H1 (cell line): Measurements from ENCODE around the gene COL6A1. TPM values are rescaled to one million over a fixed set of nuclear protein-coding genes. Genes with fewer than 3 reads are reported as not detected.

Experiments used
- CTCF ChIA-PET: fragments of 300-600 bp; sonication (Branson Sonifier 250); formaldehyde crosslinking; loops from one replicate; lab custom pipeline; 2021; ENCODE audit not compliant: partially characterized antibody; lab: Charles Lee
- POLR2A ChIA-PET: fragments of 300-600 bp; sonication (Branson Sonifier 250); formaldehyde crosslinking; loops from one replicate; lab custom pipeline; 2021; ENCODE audit warnings: inconsistent platforms; ENCODE audit not compliant: partially characterized antibody; lab: Charles Lee
- DNase-seq, 2 experiments: peaks; one replicate each; pipeline versions ENCODE4 v3.0.0 to v3.0.0-alpha.2; 2010 to 2022; ENCODE audit warnings: low spot score in 2 of 2, low read depth in 1 of 2, mixed read lengths in 1 of 2
- FAIRE-seq: peaks from 2 replicates; lab custom pipeline; 2011; peaks lifted over from hg19 to GRCh38; lab: Jason Lieb, UNC
- H2AFZ ChIP-seq: 2 replicates; pipeline ENCODE4 v1.8.1; 2012; ENCODE audit warnings: low read length, inconsistent platforms
- H2AK5ac ChIP-seq: 2 replicates; pipeline ENCODE4 v1.6.1; 2013; ENCODE audit warnings: low read depth, low read length
- H2BK120ac ChIP-seq: replicated peaks from 2 replicates; pipeline ENCODE3; 2013; ENCODE audit warnings: low read depth, low read length, inconsistent platforms
- H2BK12ac ChIP-seq: 2 replicates; pipeline ENCODE4 v1.6.1; 2013; ENCODE audit warnings: low read depth, low read length
- H2BK15ac ChIP-seq: 2 replicates; pipeline ENCODE4 v1.6.1; 2013; ENCODE audit warnings: low read length
- H2BK20ac ChIP-seq: 2 replicates; pipeline ENCODE4 v1.6.1; 2013; ENCODE audit warnings: low read length
- H2BK5ac ChIP-seq: 2 replicates; pipeline ENCODE4 v1.6.1; 2013; ENCODE audit warnings: low read depth, low read length
- H3K14ac ChIP-seq: 2 replicates; pipeline ENCODE4 v1.6.1; 2013; ENCODE audit warnings: inconsistent platforms; ENCODE audit not compliant: insufficient read length
- H3K18ac ChIP-seq: 2 replicates; pipeline ENCODE4 v1.6.1; 2013; ENCODE audit warnings: low read length; ENCODE audit errors: extremely low read depth
- H3K23ac ChIP-seq: 2 replicates; pipeline ENCODE4 v1.6.1; 2013; ENCODE audit warnings: inconsistent platforms; ENCODE audit not compliant: insufficient read length
- H3K23me2 ChIP-seq: 2 replicates; pipeline ENCODE4 v1.6.1; 2013; ENCODE audit warnings: low read depth, low read length
- H3K27ac ChIP-seq: 2 replicates; pipeline ENCODE4 v1.6.1; 2011; ENCODE audit warnings: low read depth, low read length, inconsistent platforms
- H3K27me3 ChIP-seq, 4 experiments: replicated peaks in 1 of 4; 1 replicate in 1 of 4; 2 replicates in 3 of 4; pipeline versions ENCODE4 v1.6.1 to v1.8.1; 2011 to 2013; ENCODE audit warnings: low read length in 3 of 4, mild to moderate bottlenecking in 3 of 4, inconsistent platforms in 2 of 4, mixed read lengths in 2 of 4, moderate library complexity in 1 of 4; ENCODE audit not compliant: control insufficient read depth in 3 of 4, insufficient read depth in 3 of 4; ENCODE audit errors: extremely low read depth in 1 of 4
- H3K36me3 ChIP-seq, 4 experiments: 2 replicates each; pipeline versions ENCODE4 v1.6.1 to v1.8.1; 2011 to 2013; ENCODE audit warnings: mild to moderate bottlenecking in 4 of 4, low read length in 3 of 4, moderate library complexity in 2 of 4, control low read depth in 1 of 4, inconsistent platforms in 1 of 4; ENCODE audit not compliant: insufficient read depth in 4 of 4, control insufficient read depth in 2 of 4
- H3K4ac ChIP-seq: replicated peaks from 2 replicates; pipeline ENCODE3; 2013; ENCODE audit warnings: low read length, low read depth, mixed read lengths, inconsistent platforms; ENCODE audit not compliant: insufficient read length
- H3K4me1 ChIP-seq, 4 experiments: replicated peaks in 1 of 4; 1 replicate in 1 of 4; 2 replicates in 3 of 4; pipeline versions ENCODE4 v1.6.1 to v1.8.1; 2011 to 2013; ENCODE audit warnings: low read length in 3 of 4, inconsistent platforms in 2 of 4, mixed read lengths in 1 of 4; ENCODE audit not compliant: insufficient read depth in 4 of 4, control insufficient read depth in 3 of 4
- H3K4me2 ChIP-seq, 2 experiments: 2 replicates each; pipeline versions ENCODE4 v1.6.1 to v1.8.1; 2011 to 2013; ENCODE audit warnings: low read depth in 2 of 2, low read length in 2 of 2, control low read depth in 1 of 2, inconsistent platforms in 1 of 2, mild to moderate bottlenecking in 1 of 2; ENCODE audit not compliant: insufficient read depth in 1 of 2
- H3K4me3 ChIP-seq, 4 experiments: fragments of 200-600, 300-600 bp in 1 of 4; sonication (generic), shearing (Covaris generic), sonication (Bioruptor Twin) in 1 of 4; 2 replicates each; pipeline versions ENCODE4 v1.5.1 to v1.8.1; 2011 to 2016; ENCODE audit warnings: low read length in 4 of 4, low read depth in 3 of 4, control low read depth in 2 of 4, inconsistent platforms in 2 of 4, mild to moderate bottlenecking in 2 of 4, mixed read lengths in 1 of 4, moderate library complexity in 1 of 4; ENCODE audit not compliant: insufficient read depth in 2 of 4; ENCODE audit errors: extremely low read depth in 1 of 4
- H3K56ac ChIP-seq: replicated peaks from 2 replicates; pipeline ENCODE3; 2013; ENCODE audit warnings: low read depth, mild to moderate bottlenecking, mixed read lengths, low read length, inconsistent platforms; ENCODE audit not compliant: insufficient read length
- H3K79me1 ChIP-seq: 2 replicates; pipeline ENCODE4 v1.6.1; 2013; ENCODE audit warnings: low read depth, low read length, control low read depth
- H3K79me2 ChIP-seq, 2 experiments: 2 replicates each; pipeline versions ENCODE4 v1.6.1 to v1.8.1; 2012 to 2013; ENCODE audit warnings: low read length in 2 of 2, mild to moderate bottlenecking in 2 of 2, inconsistent platforms in 1 of 2; ENCODE audit not compliant: insufficient read depth in 2 of 2, control insufficient read depth in 1 of 2
- H3K9ac ChIP-seq, 4 experiments: replicated peaks in 1 of 4; 1 replicate in 1 of 4; 2 replicates in 3 of 4; pipeline versions ENCODE4 v1.6.1 to v1.8.1; 2011 to 2013; ENCODE audit warnings: low read depth in 3 of 4, low read length in 3 of 4, control low read depth in 2 of 4, mild to moderate bottlenecking in 2 of 4, moderate library complexity in 2 of 4, inconsistent platforms in 1 of 4; ENCODE audit errors: extremely low read depth in 1 of 4
- H3K9me3 ChIP-seq, 2 experiments: 2 replicates each; pipeline versions ENCODE4 v1.6.1 to v1.8.1; 2012 to 2013; ENCODE audit warnings: mild to moderate bottlenecking in 2 of 2, moderate library complexity in 2 of 2, control low read depth in 1 of 2, inconsistent platforms in 1 of 2, low read depth in 1 of 2, low read length in 1 of 2, mixed read lengths in 1 of 2; ENCODE audit not compliant: insufficient read depth in 2 of 2
- H4K20me1 ChIP-seq, 2 experiments: replicated peaks in 1 of 2; 2 replicates each; pipeline versions ENCODE3 to v1.8.1; 2011 to 2013; ENCODE audit warnings: inconsistent platforms in 2 of 2, low read length in 2 of 2, mild to moderate bottlenecking in 1 of 2; ENCODE audit not compliant: insufficient read depth in 2 of 2, control insufficient read depth in 1 of 2
- H4K5ac ChIP-seq: 2 replicates; pipeline ENCODE4 v1.6.1; 2013; ENCODE audit warnings: low read length, low read depth, mixed read lengths, inconsistent platforms; ENCODE audit not compliant: insufficient read length
- H4K8ac ChIP-seq: 2 replicates; pipeline ENCODE4 v1.8.0; 2013; ENCODE audit warnings: mild to moderate bottlenecking, moderate library complexity, low read length, inconsistent platforms; ENCODE audit not compliant: insufficient read depth; ENCODE audit errors: extremely low read depth
- H4K91ac ChIP-seq: replicated peaks from 2 replicates; pipeline ENCODE3; 2013; ENCODE audit warnings: low read length, mixed read lengths, inconsistent platforms; ENCODE audit not compliant: insufficient read length
- BCL11A ChIP-seq, 2 experiments: IDR thresholded peaks; one replicate each; pipeline ENCODE4 v1.6.1; 2011; ENCODE audit warnings: low read depth in 2 of 2, low read length in 2 of 2, mild to moderate bottlenecking in 2 of 2
- CHD2 ChIP-seq: IDR thresholded peaks from 2 replicates; pipeline ENCODE4 v1.6.1; 2012; ENCODE audit warnings: low read length, improper control_type of control experiment
- EGR1 ChIP-seq: IDR thresholded peaks from 2 replicates; pipeline ENCODE4 v1.6.1; 2011; ENCODE audit warnings: low read depth, low read length, borderline replicate concordance
- HDAC6 ChIP-seq: IDR thresholded peaks from one replicate; pipeline ENCODE4 v1.7.1; 2012; ENCODE audit warnings: low read depth, mild to moderate bottlenecking, inconsistent platforms, low read length, moderate library complexity
- KDM1A ChIP-seq: fragments of 200-600, 300-600 bp; sonication (generic); IDR thresholded peaks from 2 replicates; pipeline ENCODE4 v1.7.1; 2016; ENCODE audit warnings: mild to moderate bottlenecking, low read length, borderline replicate concordance
- KDM5A ChIP-seq: fragments of 200-600 bp; IDR thresholded peaks from 2 replicates; pipeline ENCODE4 v1.7.1; 2012; ENCODE audit warnings: mild to moderate bottlenecking, low read length, inconsistent platforms, mixed read lengths
- MAX ChIP-seq: IDR thresholded peaks from 2 replicates; pipeline ENCODE4 v1.6.1; 2012; ENCODE audit warnings: inconsistent platforms
- NANOG ChIP-seq: IDR thresholded peaks from 2 replicates; pipeline ENCODE4 v1.6.1; 2011; ENCODE audit warnings: low read length, low read depth, mild to moderate bottlenecking, inconsistent platforms; ENCODE audit not compliant: insufficient read depth, poor library complexity, severe bottlenecking
- PHF8 ChIP-seq: fragments of 200-600 bp; sonication (generic); conservative IDR thresholded peaks from 2 replicates; pipeline ENCODE4 v1.7.1; 2012; ENCODE audit warnings: low read depth, mild to moderate bottlenecking, inconsistent platforms, low read length, moderate library complexity
- SP1 ChIP-seq: IDR thresholded peaks from 2 replicates; pipeline ENCODE4 v1.6.1; 2011; ENCODE audit warnings: low read depth, low read length
- TBP ChIP-seq: IDR thresholded peaks from 2 replicates; pipeline ENCODE4 v1.6.1; 2011; ENCODE audit warnings: low read depth, low read length, improper control_type of control experiment
- TEAD4 ChIP-seq: IDR thresholded peaks from 2 replicates; pipeline ENCODE4 v1.6.1; 2012; ENCODE audit warnings: low read depth, low read length, inconsistent platforms, mixed read lengths
- ZNF274 ChIP-seq: IDR thresholded peaks from 2 replicates; pipeline ENCODE4 v1.7.0; 2012; ENCODE audit warnings: low read length, borderline replicate concordance; ENCODE audit errors: extremely low read depth
- WGBS, 2 experiments: shearing (Covaris generic) in 1 of 2; methylation state at CpG; one replicate each; pipeline versions ENCODE4 v1.1.6 to v1.1.7; 2013 to 2015; ENCODE audit warnings: low lambda C conversion rate in 2 of 2, mixed read lengths in 2 of 2, inconsistent platforms in 1 of 2, low coverage in 1 of 2, missing lambda C conversion rate in 1 of 2; ENCODE audit not compliant: insufficient replicate concordance in 2 of 2, insufficient coverage in 1 of 2, insufficient read length in 1 of 2; ENCODE audit errors: extremely low coverage in 1 of 2, missing lambda C conversion rate in 1 of 2; 5-methylcytosine and 5-hydroxymethylcytosine counted together
- polyA plus RNA-seq, 7 experiments: library from polyadenylated mRNA; depleted of rRNA in 3 of 7; stranded (reverse) in 5 of 7; unstranded in 2 of 7; fragments of >200 nt in 5 of 7; fragments of 200-250 nt in 2 of 7; gene quantifications; 1 replicate in 5 of 7; 2 replicates in 1 of 7; 4 replicates in 1 of 7; pipeline versions ENCODE4 v1.2.1 to v1.2.3, GENCODE V29; 2011 to 2013; ENCODE audit warnings: missing spikeins in 2 of 7, mixed read lengths in 2 of 7
- total RNA-seq: library from RNA; stranded (reverse); fragmentation: NEBNext Ultra II Directional; extraction: Animal tissue kit (Norgen Biotek cat#: 25700); gene quantifications from 2 replicates; pipeline ENCODE4 v1.2.1, GENCODE V29; 2021

COL6A1 gene
- total and polyA plus RNA-seq, 2 of the 8 experiments (the other 6 are each of a cell fraction or from before 2014, with no cell fraction given) = 100 to 115 TPM

GRCh38 chr21:45932922-45933502 lies 48.6 kb upstream of the COL6A1 start:
- Histone ChIP-seq H3K23me2 (no peaks in the 10 kb centered on the region), H2BK5ac (no peak overlapping the region), H4K5ac (no peak overlapping the region), H2BK20ac (no peak overlapping the region), H3K79me1 (no peaks in the 10 kb centered on the region), H3K4me3 (no peak overlapping the region), H4K8ac (no peak overlapping the region), H2BK12ac (no peak overlapping the region), H2AFZ (no peak overlapping the region), H3K14ac (no peak overlapping the region), H3K56ac (no peak overlapping the region), H4K20me1 (no peaks in the 10 kb centered on the region), H3K9me3 (peaks cover 43 to 70% of the 10 kb centered on the region in 2 experiments), H2BK15ac (no peak overlapping the region), H2AK5ac (no peak overlapping the region), H4K91ac (no peak overlapping the region), H3K4ac (no peak overlapping the region), H3K4me1 (no peaks in the 10 kb centered on the region), H3K27me3 (no peaks in the 10 kb centered on the region), H3K9ac (no peak overlapping the region), H3K23ac (no peak overlapping the region), H3K79me2 (no peaks in the 10 kb centered on the region), H3K27ac (no peak overlapping the region), H3K4me2 (no peak overlapping the region), H3K36me3 (no peaks in the 10 kb centered on the region), H2BK120ac (no peak overlapping the region), H3K18ac (no peak overlapping the region)
- ChIA-PET CTCF (no interaction called here), POLR2A (no interaction called here)
- WGBS, 2 experiments = 73% methylated on average over 9 of the region's 9 CpGs; no CpG with 5 or more reads in 1 of the 2 experiments
- FAIRE-seq (no peak), DNase-seq (no peak)
- TF ChIP-seq KDM1A = no peak
- TF ChIP-seq NANOG = no peak
- no peak for TF ChIP-seq SP1
- TF ChIP-seq PHF8 = no peak
- no peak for TF ChIP-seq BCL11A (IDR thresholded peaks at IDR 0.05; ENCODE audit: low read depth in 2 of 2, low read length in 2 of 2)
- TF ChIP-seq MAX = no peak
- no peak for TF ChIP-seq EGR1
- TF ChIP-seq TEAD4 = no peak
- TF ChIP-seq HDAC6 = no peak
- no peak for TF ChIP-seq TBP
- TF ChIP-seq KDM5A = no peak
- TF ChIP-seq CHD2 = no peak
- no peak for TF ChIP-seq ZNF274
